K562 (cell line): ENCODE data around the gene NPEPL1. TPM values are rescaled to one million over a fixed set of nuclear protein-coding genes. Genes with fewer than 3 reads are reported as not detected.

ENCODE experiments used
- ILF3 ChIP-seq: fragments of 450-650 bp; IDR thresholded peaks from 2 replicates; pipeline ENCODE4 v1.6.1; 2018; ENCODE audit warnings: antibody characterized with exemption, mild to moderate bottlenecking, moderate library complexity, borderline replicate concordance
- MCM2 ChIP-seq: fragments of 450-650 bp; IDR thresholded peaks from 2 replicates; pipeline ENCODE4 v1.6.1; 2017; ENCODE audit warnings: low read depth, mild to moderate bottlenecking
- NBN ChIP-seq: fragments of 450-650 bp; IDR thresholded peaks from 2 replicates; pipeline ENCODE4 v1.6.1; 2016; ENCODE audit warnings: low read depth, mild to moderate bottlenecking
- PHTF2 ChIP-seq: fragments of 250-450 bp; sonication (Bioruptor Pico); IDR thresholded peaks from 2 replicates; pipeline ENCODE4 v1.5.0; 2021; ENCODE audit warnings: mild to moderate bottlenecking
- RERE ChIP-seq: sonication (generic); formaldehyde crosslinking; IDR thresholded peaks from 2 replicates; pipeline ENCODE4 v1.8.0; 2023; ENCODE audit warnings: missing genetic modification reagents, mild to moderate bottlenecking, borderline replicate concordance
- SIN3A ChIP-seq, 2 experiments: fragments of 150-350 bp in 1 of 2; IDR thresholded peaks; 2 replicates each; pipeline ENCODE4 v1.6.1; 2011 to 2016; ENCODE audit warnings: borderline replicate concordance in 2 of 2, low read depth in 2 of 2, low read length in 2 of 2, mild to moderate bottlenecking in 2 of 2, moderate library complexity in 2 of 2; ENCODE audit not compliant: control insufficient read depth in 1 of 2
- TAF9B ChIP-seq: fragments of 450-650 bp; IDR thresholded peaks from 2 replicates; pipeline ENCODE4 v1.6.1; 2018; ENCODE audit warnings: mild to moderate bottlenecking; ENCODE audit not compliant: partially characterized antibody
- TCFL5 ChIP-seq: fragments of 250-450 bp; sonication (Bioruptor Pico); conservative IDR thresholded peaks from 2 replicates; pipeline ENCODE4 v1.6.1; 2021; ENCODE audit warnings: mild to moderate bottlenecking, moderate library complexity, matching md5 sums
- YBX1 ChIP-seq: fragments of 450-650 bp; IDR thresholded peaks from 2 replicates; pipeline ENCODE4 v1.7.1; 2016; ENCODE audit warnings: mild to moderate bottlenecking
- ZBTB40 ChIP-seq, 2 experiments: fragments of 450-650 bp in 1 of 2; sonication (generic) in 1 of 2; formaldehyde crosslinking in 1 of 2; IDR thresholded peaks; 2 replicates each; pipeline versions ENCODE4 v1.7.1 to v1.9.0; 2016 to 2022; ENCODE audit warnings: inconsistent platforms in 1 of 2, mild to moderate bottlenecking in 1 of 2, missing genetic modification reagents in 1 of 2
- ZNF174 ChIP-seq: fragments of 250-450 bp; sonication (Bioruptor Pico); IDR thresholded peaks from 2 replicates; pipeline ENCODE4 v1.4.0; 2020; ENCODE audit warnings: mild to moderate bottlenecking
- ZNF696 ChIP-seq: fragments of 250-450 bp; sonication (Bioruptor Pico); conservative IDR thresholded peaks from 2 replicates; pipeline ENCODE4 v1.4.0; 2020; ENCODE audit warnings: mild to moderate bottlenecking, moderate library complexity
- polyA plus RNA-seq, 8 experiments: library from polyadenylated mRNA; depleted of rRNA in 4 of 8; stranded (reverse) in 5 of 8; unstranded in 3 of 8; fragments of >200 nt; fragmentation: Nextera tagmentation in 2 of 8; fragmentation: Illumina TruSeq in 1 of 8; extraction: Ambion mirVana in 2 of 8; extraction: Trizol in 1 of 8; gene quantifications; 2 replicates each; pipeline versions ENCODE4 v1.2.1 to v1.2.3, GENCODE V29; 2011 to 2014; ENCODE audit warnings: inconsistent platforms in 1 of 8, missing spikeins in 1 of 8
- total RNA-seq, 7 experiments: library from RNA; depleted of rRNA in 6 of 7; stranded (reverse); fragments of >200 nt in 6 of 7; fragmentation: Illumina TruSeq in 2 of 7; extraction: Trizol in 2 of 7; gene quantifications; 2 replicates each; pipeline versions ENCODE4 v1.2.1 to v1.2.3, GENCODE V29; 2011 to 2021; ENCODE audit warnings: low replicate concordance in 1 of 7

NPEPL1 gene
- total and polyA plus RNA-seq, 9 of the 15 experiments (the other 6 are each of a cell fraction or from before 2014, with no cell fraction given), result 0.04 to 5.6 (median 0.94) TPM

- no peak for TF ChIP-seq YBX1
- TF ChIP-seq ZBTB40 (IDR thresholded peaks at IDR 0.05), result peak; percentile 100
- TF ChIP-seq ZBTB40 (CRISPR knock-in tag; IDR thresholded peaks at IDR 0.05), result 0 out of 2 replicates have a peak, but pooled peaks have one; percentile 12
- TF ChIP-seq RERE (CRISPR knock-in tag), result no peak
- TF ChIP-seq ZNF174 (CRISPR knock-in tag), result no peak
- no peak for TF ChIP-seq TCFL5 (CRISPR knock-in tag)
- 0 out of 2 replicates have a peak, but pooled peaks have one; percentile 4 for TF ChIP-seq PHTF2 (CRISPR knock-in tag)
- peak; percentile 66 to 89; a peak in 3 of 4 replicates for TF ChIP-seq SIN3A (IDR thresholded peaks at IDR 0.05; ENCODE audit: borderline replicate concordance in 2 of 2, control insufficient read depth in 1 of 2, low read depth in 2 of 2, low read length in 2 of 2)
- peak; percentile 86 for TF ChIP-seq NBN
- no peak for TF ChIP-seq ZNF696
- TF ChIP-seq MCM2, result 0 out of 2 replicates have a peak, but pooled peaks have one; percentile 64
- TF ChIP-seq ILF3, result no peak
- peak; percentile 95 for TF ChIP-seq TAF9B
Observed at GRCh38 chr20:58650776-58651558, 41.6 kb upstream of the NPEPL1 start, which contains the start of gene STX16 (continued).
